ENCODE data around the gene ACOT7.

DNA sequence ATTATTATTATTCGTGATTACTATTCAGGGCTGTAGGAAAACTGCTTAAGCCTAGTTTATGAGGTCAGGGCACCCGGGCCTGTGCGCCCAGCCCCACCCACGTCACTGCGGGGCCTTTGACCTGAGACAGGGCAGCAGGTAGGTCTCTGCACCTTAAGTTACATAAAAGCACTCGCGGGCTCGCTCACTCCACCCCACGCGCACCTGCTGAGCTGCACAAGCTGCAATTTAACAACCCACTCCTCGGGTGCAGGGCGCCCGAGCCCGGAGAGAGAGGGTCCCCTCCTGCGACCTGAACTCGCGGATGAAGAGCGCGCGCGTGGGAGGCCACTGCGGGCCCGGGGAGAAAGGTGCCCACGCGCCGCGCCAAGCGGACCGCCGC lies 158.3 kb downstream of the ACOT7 start:
- TF ChIP-seq, protein P1, sequence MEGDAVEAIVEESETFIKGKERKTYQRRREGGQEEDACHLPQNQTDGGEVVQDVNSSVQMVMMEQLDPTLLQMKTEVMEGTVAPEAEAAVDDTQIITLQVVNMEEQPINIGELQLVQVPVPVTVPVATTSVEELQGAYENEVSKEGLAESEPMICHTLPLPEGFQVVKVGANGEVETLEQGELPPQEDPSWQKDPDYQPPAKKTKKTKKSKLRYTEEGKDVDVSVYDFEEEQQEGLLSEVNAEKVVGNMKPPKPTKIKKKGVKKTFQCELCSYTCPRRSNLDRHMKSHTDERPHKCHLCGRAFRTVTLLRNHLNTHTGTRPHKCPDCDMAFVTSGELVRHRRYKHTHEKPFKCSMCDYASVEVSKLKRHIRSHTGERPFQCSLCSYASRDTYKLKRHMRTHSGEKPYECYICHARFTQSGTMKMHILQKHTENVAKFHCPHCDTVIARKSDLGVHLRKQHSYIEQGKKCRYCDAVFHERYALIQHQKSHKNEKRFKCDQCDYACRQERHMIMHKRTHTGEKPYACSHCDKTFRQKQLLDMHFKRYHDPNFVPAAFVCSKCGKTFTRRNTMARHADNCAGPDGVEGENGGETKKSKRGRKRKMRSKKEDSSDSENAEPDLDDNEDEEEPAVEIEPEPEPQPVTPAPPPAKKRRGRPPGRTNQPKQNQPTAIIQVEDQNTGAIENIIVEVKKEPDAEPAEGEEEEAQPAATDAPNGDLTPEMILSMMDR (IDR thresholded peaks at IDR 0.05), result no peak
- TF ChIP-seq POLR2A (IDR thresholded peaks at IDR 0.05) (no peak), EP300 (IDR thresholded peaks at IDR 0.05) (no peak)
